NB4 (cell line): Measurements from ENCODE around the gene SOX1.

Source experiments
- CTCF ChIP-seq: IDR thresholded peaks from one replicate; pipeline ENCODE4 v1.5.1; 2012; ENCODE audit warnings: low read depth, low read length
- MAX ChIP-seq: IDR thresholded peaks from 2 replicates; pipeline ENCODE4 v1.6.1; 2011; ENCODE audit warnings: low read depth, low read length
- MYC ChIP-seq: IDR thresholded peaks from 2 replicates; pipeline ENCODE4 v1.6.1; 2011; ENCODE audit warnings: low read depth, low read length
- POLR2A ChIP-seq: IDR thresholded peaks from 2 replicates; pipeline ENCODE4 v1.6.1; 2011; ENCODE audit warnings: mild to moderate bottlenecking; ENCODE audit not compliant: insufficient read length; ENCODE audit errors: extremely low read depth

- no peak for TF ChIP-seq CTCF
- no peak for TF ChIP-seq POLR2A
- TF ChIP-seq MYC = no peak
- no peak for TF ChIP-seq MAX
These were observed 13.7 kb upstream of the SOX1 start for GRCh38 chr13:112053167-112053743.
